ENCODE measurements around the gene GTF2I.
"Not testable (repeated sequence)": the region's sequence is repeated elsewhere in the genome, so short reads cannot be mapped to it uniquely, and the experiment has no call there.

The GTF2I gene

GRCh38 chr7:74779053-74779452 is 121.5 kb downstream of the GTF2I start:
- DNase-seq (ENCODE audit: insufficient read length, low spot score); FAIRE-seq: not testable (repeated sequence)

- FAIRE-seq; DNase-seq (ENCODE audit: insufficient read length, low spot score): not testable (repeated sequence)
Measured at GRCh38 chr7:74781746-74782145, 124.2 kb downstream of the GTF2I start.

- DNase-seq (ENCODE audit: insufficient read length, low spot score); FAIRE-seq: not testable (repeated sequence)
Measured at GRCh38 chr7:74783595-74783994, 126.1 kb downstream of the GTF2I start.

- not testable (repeated sequence) for DNase-seq (ENCODE audit: insufficient read length, low spot score); FAIRE-seq
- peak; percentile 44; the same call in 1 of the 2 replicates for TF ChIP-seq POLR2A (IDR thresholded peaks at IDR 0.05; ENCODE audit: low read depth, low read length)
Measured at GRCh38 chr7:74788369-74789150, 131.0 kb downstream of the GTF2I start.

GRCh38 chr7:74789200-74789736 is 131.8 kb downstream of the GTF2I start:
- DNase-seq (ENCODE audit: insufficient read length, low spot score): not testable (repeated sequence)
- peak; percentile 15 for FAIRE-seq

- FAIRE-seq; DNase-seq (ENCODE audit: insufficient read length, low spot score): not testable (repeated sequence)
Measured at GRCh38 chr7:74797848-74798622, 140.5 kb downstream of the GTF2I start.

- peak; percentile 91 for FAIRE-seq
- not testable (repeated sequence) for DNase-seq (ENCODE audit: insufficient read length, low spot score)
Measured at GRCh38 chr7:74798644-74799043, 141.1 kb downstream of the GTF2I start.
